Spleen (tissue), 7 donors: ENCODE results near the gene EPB41L4B.

ENCODE experiments used
- POLR2A ChIP-seq, 3 donors: fragments of 450-650 bp; IDR thresholded peaks; one replicate each; pipeline ENCODE4 v1.5.1; 2017; ENCODE audit warnings: antibody characterized with exemption in 3 of 3, mild to moderate bottlenecking in 1 of 3
- POLR2AphosphoS5 ChIP-seq, 3 donors: sonication (generic); formaldehyde crosslinking; IDR thresholded peaks; one replicate each; pipeline ENCODE4 v1.5.1; 2017; ENCODE audit warnings: antibody characterized with exemption in 3 of 3
- TF ChIP-seq, protein P1 (sequence below), 11 experiments: fragments of 200-600 bp in 7 of 11; fragments of 450-650 bp in 4 of 11; sonication (generic) in 4 of 11; IDR thresholded peaks in 8 of 11; conservative IDR thresholded peaks in 3 of 11; 1 replicate in 7 of 11; 2 replicates in 4 of 11; pipeline versions ENCODE4 v1.4.0 to v1.8.0; 2016 to 2021; ENCODE audit warnings: antibody characterized with exemption in 11 of 11, inconsistent platforms in 4 of 11, mild to moderate bottlenecking in 1 of 11
- donor health status: DM: no; HTN: no; CAD: no; lungs with moderate emphysema.
- donor health status: DM: no; HTN: no; CAD: no.
- donor health status: DM: no; HTN: no; CAD: no.

- TF ChIP-seq POLR2AphosphoS5 (IDR thresholded peaks at IDR 0.05) (no peak), POLR2A (IDR thresholded peaks at IDR 0.05) (no peak)
- TF ChIP-seq, protein P1, sequence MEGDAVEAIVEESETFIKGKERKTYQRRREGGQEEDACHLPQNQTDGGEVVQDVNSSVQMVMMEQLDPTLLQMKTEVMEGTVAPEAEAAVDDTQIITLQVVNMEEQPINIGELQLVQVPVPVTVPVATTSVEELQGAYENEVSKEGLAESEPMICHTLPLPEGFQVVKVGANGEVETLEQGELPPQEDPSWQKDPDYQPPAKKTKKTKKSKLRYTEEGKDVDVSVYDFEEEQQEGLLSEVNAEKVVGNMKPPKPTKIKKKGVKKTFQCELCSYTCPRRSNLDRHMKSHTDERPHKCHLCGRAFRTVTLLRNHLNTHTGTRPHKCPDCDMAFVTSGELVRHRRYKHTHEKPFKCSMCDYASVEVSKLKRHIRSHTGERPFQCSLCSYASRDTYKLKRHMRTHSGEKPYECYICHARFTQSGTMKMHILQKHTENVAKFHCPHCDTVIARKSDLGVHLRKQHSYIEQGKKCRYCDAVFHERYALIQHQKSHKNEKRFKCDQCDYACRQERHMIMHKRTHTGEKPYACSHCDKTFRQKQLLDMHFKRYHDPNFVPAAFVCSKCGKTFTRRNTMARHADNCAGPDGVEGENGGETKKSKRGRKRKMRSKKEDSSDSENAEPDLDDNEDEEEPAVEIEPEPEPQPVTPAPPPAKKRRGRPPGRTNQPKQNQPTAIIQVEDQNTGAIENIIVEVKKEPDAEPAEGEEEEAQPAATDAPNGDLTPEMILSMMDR (IDR thresholded peaks at IDR 0.05 in 8 of 11, conservative IDR thresholded peaks at IDR 0.05 in 3 of 11), result no peak
Measured at GRCh38 chr9:109139851-109140250, 181.0 kb downstream of the EPB41L4B start.
